Measurements from ENCODE around the gene DKK1.
"Not testable (repeated sequence)": the region's sequence is repeated elsewhere in the genome, so short reads cannot be mapped to it uniquely, and the experiment has no call there.

The DKK1 gene

GRCh38 chr10:52365547-52366432, 51.7 kb downstream of the DKK1 start:
- in situ Hi-C loops (cut with HindIII; ENCODE audit: low sequenced_read_pairs): not testable (repeated sequence)
